ENCODE measurements around the gene PSME1.
A peak's percentile ranks its signal among the peaks of the same experiment; 100 is the strongest.

Gene PSME1

DNA sequence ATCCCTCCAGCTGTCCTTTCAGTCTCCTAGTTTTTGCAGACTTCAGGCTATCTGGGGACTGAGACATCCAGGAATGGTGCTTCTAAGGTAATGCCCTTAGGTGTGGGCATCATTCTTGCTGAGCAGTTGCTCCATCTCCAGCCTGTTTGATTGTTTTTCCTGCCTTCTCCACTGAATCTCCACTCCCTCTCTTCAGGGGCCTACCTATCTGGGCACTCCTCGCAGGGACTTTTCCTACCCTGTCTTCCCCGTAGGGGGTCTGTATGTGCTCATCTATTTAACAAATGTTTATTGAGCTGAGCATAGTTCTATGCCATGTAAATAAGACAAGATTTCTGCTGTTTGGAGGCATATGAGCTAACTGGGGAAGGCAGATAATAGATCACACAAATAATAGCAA is 3.0 kb upstream of the PSME1 start:
- no peak for DNase-seq (ENCODE audit: extremely low read depth, insufficient read length)
- no peak for TF ChIP-seq CTCF (IDR thresholded peaks at IDR 0.05; ENCODE audit: insufficient read depth, low read length, poor library complexity, severe bottlenecking)

GRCh38 chr14:24133735-24134134 is 2.3 kb upstream of the PSME1 start:
- no peak for DNase-seq (ENCODE audit: extremely low read depth, insufficient read length)
- TF ChIP-seq CTCF (IDR thresholded peaks at IDR 0.05; ENCODE audit: insufficient read depth, low read length, poor library complexity, severe bottlenecking) = no peak
- H3K27me3 ChIP-seq (replicated peaks; ENCODE audit: control insufficient read depth, insufficient read depth, low read length) = no peaks in the 10 kb centered on the region
- no peak overlapping the region for H3K4me3 ChIP-seq (replicated peaks; ENCODE audit: low read depth, low read length)
- peaks cover 12% of the 10 kb centered on the region for H3K36me3 ChIP-seq (ENCODE audit: control insufficient read depth, insufficient read depth, low read length)

More for the DNA sequence above, 3.0 kb upstream of the PSME1 start:
- Histone ChIP-seq H3K4me3 (replicated peaks; ENCODE audit: low read depth, low read length) (no peak overlapping the region), H3K36me3 (ENCODE audit: control insufficient read depth, insufficient read depth, low read length) (peaks cover 5% of the 10 kb centered on the region), H3K27me3 (replicated peaks; ENCODE audit: control insufficient read depth, insufficient read depth, low read length) (no peaks in the 10 kb centered on the region)

- no peaks in the 10 kb centered on the region for H3K27me3 ChIP-seq (replicated peaks; ENCODE audit: control insufficient read depth, insufficient read depth, low read length)
- TF ChIP-seq CTCF (IDR thresholded peaks at IDR 0.05; ENCODE audit: insufficient read depth, low read length, poor library complexity, severe bottlenecking) = no peak
- peaks cover 14% of the 10 kb centered on the region for H3K36me3 ChIP-seq (ENCODE audit: control insufficient read depth, insufficient read depth, low read length)
- peak overlapping the region; percentile 70 for H3K4me3 ChIP-seq (replicated peaks; ENCODE audit: low read depth, low read length)
- no peak for DNase-seq (ENCODE audit: extremely low read depth, insufficient read length)
Measured at GRCh38 chr14:24135584-24135833, 485 bp upstream of the PSME1 start.

DNA sequence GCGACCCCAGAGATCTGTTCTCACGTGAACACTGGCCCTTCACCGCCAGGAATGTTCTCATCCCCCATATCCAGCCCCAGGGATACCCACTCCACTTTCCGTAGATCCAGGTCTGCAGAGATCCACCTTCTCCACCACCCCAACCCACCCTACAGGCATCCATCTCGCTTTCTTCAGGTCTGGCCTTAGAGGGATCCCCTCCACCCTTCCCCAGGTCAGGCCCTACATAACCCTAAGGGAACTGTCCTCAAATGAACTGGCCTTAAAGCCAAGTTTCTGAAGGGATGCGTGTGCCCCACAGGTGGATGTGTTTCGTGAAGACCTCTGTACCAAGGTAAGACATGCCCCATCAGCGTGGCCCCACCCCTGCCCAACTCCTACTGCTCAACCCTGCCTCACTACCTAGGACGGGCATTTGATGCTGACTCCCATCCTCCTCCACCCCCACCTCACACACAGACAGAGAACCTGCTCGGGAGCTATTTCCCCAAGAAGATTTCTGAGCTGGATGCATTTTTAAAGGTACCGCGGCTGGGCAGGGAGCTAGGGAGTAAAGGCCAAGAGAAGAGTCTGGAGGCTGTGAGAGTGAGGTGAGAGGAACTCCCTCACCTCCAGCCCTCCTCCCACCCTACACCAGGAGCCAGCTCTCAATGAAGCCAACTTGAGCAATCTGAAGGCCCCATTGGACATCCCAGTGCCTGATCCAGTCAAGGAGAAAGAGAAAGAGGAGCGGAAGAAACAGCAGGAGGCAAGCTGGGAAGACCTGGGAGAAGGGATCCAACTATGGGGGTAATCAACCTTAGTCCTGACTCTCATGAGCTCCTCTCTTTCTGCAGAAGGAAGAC is 912 bp downstream of the PSME1 start:
- Histone ChIP-seq H3K4me3 (replicated peaks; ENCODE audit: low read depth, low read length) (peak overlapping the region; percentile 87), H3K36me3 (ENCODE audit: control insufficient read depth, insufficient read depth, low read length) (peaks cover 14% of the 10 kb centered on the region), H3K27me3 (replicated peaks; ENCODE audit: control insufficient read depth, insufficient read depth, low read length) (no peaks in the 10 kb centered on the region)
- no peak for DNase-seq (ENCODE audit: extremely low read depth, insufficient read length)
- no peak for TF ChIP-seq CTCF (IDR thresholded peaks at IDR 0.05; ENCODE audit: insufficient read depth, low read length, poor library complexity, severe bottlenecking)

DNA sequence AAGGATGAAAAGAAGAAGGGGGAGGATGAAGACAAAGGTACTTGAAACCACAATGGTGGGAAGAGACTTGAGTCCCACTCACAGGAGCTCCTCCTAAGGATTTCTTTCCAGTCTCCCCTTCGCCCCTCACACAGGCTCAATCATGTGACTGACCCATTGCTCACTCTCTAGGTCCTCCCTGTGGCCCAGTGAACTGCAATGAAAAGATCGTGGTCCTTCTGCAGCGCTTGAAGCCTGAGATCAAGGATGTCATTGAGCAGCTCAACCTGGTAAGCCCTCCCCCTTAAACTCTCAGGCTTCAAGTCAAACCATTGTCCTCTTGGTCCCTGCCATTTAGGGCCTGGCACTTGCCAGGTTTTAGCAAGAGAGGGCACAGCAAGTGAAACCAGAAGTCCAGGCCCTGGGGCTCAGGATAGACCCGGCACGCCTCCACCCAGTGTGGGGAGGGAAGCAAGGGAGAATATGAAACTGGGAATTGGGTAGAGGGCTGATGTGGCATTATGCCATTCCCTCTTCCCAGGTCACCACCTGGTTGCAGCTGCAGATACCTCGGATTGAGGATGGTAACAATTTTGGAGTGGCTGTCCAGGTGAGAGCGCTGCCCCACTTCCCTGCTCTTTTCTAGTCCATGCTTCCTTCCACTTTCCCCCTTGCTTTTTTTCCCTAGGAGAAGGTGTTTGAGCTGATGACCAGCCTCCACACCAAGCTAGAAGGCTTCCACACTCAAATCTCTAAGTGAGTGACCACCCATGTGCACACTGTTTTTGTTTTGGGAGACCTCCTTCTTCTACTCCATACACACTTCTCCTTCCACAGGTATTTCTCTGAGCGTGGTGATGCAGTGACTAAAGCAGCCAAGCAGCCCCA is 1.8 kb downstream of the PSME1 start:
- TF ChIP-seq CTCF (IDR thresholded peaks at IDR 0.05; ENCODE audit: insufficient read depth, low read length, poor library complexity, severe bottlenecking) = no peak
- Histone ChIP-seq H3K27me3 (replicated peaks; ENCODE audit: control insufficient read depth, insufficient read depth, low read length) (no peaks in the 10 kb centered on the region), H3K36me3 (ENCODE audit: control insufficient read depth, insufficient read depth, low read length) (peaks cover 14% of the 10 kb centered on the region), H3K4me3 (replicated peaks; ENCODE audit: low read depth, low read length) (no peak overlapping the region)
- no peak for DNase-seq (ENCODE audit: extremely low read depth, insufficient read length)

Measured in GM06990 (cell line).